Suprapubic skin (tissue), 4 donors: ENCODE data around the gene PLAAT2.

Source experiments
- EP300 ChIP-seq: sonication (generic); formaldehyde crosslinking; IDR thresholded peaks from one replicate; pipeline ENCODE4 v1.6.1; 2017; ENCODE audit warnings: antibody characterized with exemption
- POLR2AphosphoS5 ChIP-seq, 3 donors: sonication (generic); formaldehyde crosslinking; IDR thresholded peaks; one replicate each; pipeline ENCODE4 v1.6.1; 2017; ENCODE audit warnings: antibody characterized with exemption in 3 of 3

GRCh38 chr11:63560506-63561180, 2.5 kb downstream of the PLAAT2 start:
- TF ChIP-seq EP300 (no peak), POLR2AphosphoS5 (IDR thresholded peaks at IDR 0.05) (no peak)
